ENCODE measurements around the gene PTK6. TPM values are rescaled to one million over a fixed set of nuclear protein-coding genes. Genes with fewer than 3 reads are reported as not detected.
A peak's percentile ranks its signal among the peaks of the same experiment; 100 is the strongest.

Gene PTK6
- total RNA-seq, 4 donors from 2014 or later = 0.11 TPM; not detected in 3

DNA sequence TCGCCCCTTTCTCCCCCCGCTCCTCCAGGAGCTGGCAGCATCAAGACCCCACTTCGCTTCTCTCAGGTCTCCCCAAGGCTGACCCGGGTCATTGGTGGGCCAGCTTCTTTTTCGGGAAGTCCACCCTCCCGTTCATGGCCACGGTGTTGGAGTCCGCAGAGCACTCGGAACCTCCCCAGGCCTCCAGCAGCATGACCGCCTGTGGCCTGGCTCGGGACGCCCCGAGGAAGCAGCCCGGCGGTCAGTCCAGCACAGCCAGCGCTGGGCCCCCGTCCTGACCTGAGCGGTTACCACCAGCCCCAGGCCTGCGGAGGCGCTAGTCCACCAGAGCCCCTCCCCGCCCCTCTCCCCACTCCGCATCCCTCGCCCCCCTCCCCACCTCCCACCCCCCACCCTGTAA lies 15.6 kb downstream of the PTK6 start:
- no peaks in the 10 kb centered on the region for H3K27me3 ChIP-seq
- peaks cover 0 to 4% of the 10 kb centered on the region in 2 donors for H3K36me3 ChIP-seq
- H3K4me3 ChIP-seq (replicated peaks in 1 of 3) = peak overlapping the region; percentile 66 to 94 (median 91)
- no peak overlapping the region for H3K27ac ChIP-seq
- TF ChIP-seq, protein P1, sequence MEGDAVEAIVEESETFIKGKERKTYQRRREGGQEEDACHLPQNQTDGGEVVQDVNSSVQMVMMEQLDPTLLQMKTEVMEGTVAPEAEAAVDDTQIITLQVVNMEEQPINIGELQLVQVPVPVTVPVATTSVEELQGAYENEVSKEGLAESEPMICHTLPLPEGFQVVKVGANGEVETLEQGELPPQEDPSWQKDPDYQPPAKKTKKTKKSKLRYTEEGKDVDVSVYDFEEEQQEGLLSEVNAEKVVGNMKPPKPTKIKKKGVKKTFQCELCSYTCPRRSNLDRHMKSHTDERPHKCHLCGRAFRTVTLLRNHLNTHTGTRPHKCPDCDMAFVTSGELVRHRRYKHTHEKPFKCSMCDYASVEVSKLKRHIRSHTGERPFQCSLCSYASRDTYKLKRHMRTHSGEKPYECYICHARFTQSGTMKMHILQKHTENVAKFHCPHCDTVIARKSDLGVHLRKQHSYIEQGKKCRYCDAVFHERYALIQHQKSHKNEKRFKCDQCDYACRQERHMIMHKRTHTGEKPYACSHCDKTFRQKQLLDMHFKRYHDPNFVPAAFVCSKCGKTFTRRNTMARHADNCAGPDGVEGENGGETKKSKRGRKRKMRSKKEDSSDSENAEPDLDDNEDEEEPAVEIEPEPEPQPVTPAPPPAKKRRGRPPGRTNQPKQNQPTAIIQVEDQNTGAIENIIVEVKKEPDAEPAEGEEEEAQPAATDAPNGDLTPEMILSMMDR (IDR thresholded peaks at IDR 0.05) = no peak
- TF ChIP-seq POLR2A (IDR thresholded peaks at IDR 0.05) = no peak
- no peaks in the 10 kb centered on the region for H3K9me3 ChIP-seq
- WGBS, 2 donors = 2 to 64% methylated on average over 6 to 11 of the region's 23 CpGs
- no peak for DNase-seq
- peaks cover 23 to 25% of the 10 kb centered on the region in 2 donors for H3K4me1 ChIP-seq
- intact Hi-C loops (cut with DNase I) = no loop called here

DNA sequence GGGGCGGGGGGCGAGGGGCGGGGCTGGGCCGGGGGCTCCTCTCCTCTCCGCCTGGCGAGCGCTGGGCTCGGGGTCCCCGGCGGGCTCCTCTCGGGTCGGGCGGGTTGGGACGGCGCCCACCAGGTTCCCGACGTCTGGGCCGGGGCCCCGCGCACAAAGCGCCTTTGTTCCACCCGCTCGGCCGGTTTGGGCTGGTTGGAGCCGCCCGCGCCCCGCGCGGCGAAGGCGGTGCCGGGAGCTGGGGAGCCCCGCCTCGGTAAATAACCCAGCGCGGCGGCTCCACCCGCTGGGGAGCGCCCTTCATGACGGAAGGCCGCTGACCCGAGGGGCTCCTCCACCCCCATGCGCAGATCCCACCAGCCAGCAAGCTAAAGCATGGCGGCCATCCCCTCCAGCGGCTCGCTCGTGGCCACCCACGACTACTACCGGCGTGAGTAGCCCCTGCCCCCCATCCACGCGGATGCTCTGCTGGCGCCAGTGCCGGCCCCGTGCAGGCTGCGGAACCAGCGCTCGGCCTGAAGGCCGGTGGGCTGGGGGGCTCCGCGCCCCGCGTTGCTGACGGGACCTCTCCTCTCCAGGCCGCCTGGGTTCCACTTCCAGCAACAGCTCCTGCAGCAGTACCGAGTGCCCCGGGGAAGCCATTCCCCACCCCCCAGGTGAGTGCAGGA lies 16.1 kb downstream of the PTK6 start:
- Histone ChIP-seq H3K9me3 (no peaks in the 10 kb centered on the region), H3K36me3 (peaks cover 0 to 4% of the 10 kb centered on the region in 2 donors), H3K4me3 (replicated peaks in 1 of 3) (peak overlapping the region; percentile 66 to 94 (median 91)), H3K4me1 (peaks cover 23 to 25% of the 10 kb centered on the region in 2 donors), H3K27me3 (no peaks in the 10 kb centered on the region), H3K27ac (peak overlapping the region; percentile 85 to 95 (median 92))
- intact Hi-C loops (cut with DNase I) = no loop called here
- WGBS, 2 donors = 10% methylated on average over 2 of the region's 68 CpGs; no CpG with 5 or more reads in 1 of the 2 donors
- TF ChIP-seq, protein P1 (IDR thresholded peaks at IDR 0.05) = peak in 1 of 6 experiments; percentile 5
- TF ChIP-seq POLR2A (IDR thresholded peaks at IDR 0.05) = no peak
- DNase-seq = peak; percentile 75 to 78

DNA sequence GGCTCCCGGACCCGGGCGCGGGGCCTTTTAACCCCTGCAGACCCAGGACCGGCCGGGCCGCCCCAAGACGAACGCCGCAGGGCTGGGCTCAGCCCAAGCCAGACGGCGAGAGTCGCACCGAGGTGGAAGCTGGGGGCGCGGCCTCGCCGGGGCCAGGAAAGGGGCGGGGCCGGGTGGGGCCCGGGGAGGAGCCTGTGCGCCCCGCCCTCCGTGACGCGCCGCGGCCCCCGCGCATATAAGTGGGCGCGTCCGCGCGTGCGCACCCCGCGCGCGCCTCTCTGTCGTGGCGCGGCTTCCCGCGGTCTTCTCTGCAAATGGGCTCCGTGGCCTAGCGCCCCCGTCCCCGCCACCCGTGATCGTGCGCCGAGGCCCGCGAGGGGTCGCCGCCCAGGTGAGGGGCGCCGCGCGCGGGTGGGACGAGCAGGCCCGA lies 16.7 kb downstream of the PTK6 start, which contains the start of gene PPDPF:
TSS of gene PPDPF (plus strand) at position 262 of the 430 bp plus-strand sequence. CDS start 544 bp downstream, outside the sequence.
- Histone ChIP-seq H3K27ac (peak within 1 kb of the TSS; percentile 85 to 95 (median 92)), H3K27me3 (no peaks in the 10 kb centered on the region), H3K9me3 (no peaks in the 10 kb centered on the region), H3K4me3 (replicated peaks in 1 of 3) (peak within 1 kb of the TSS; percentile 66 to 94 (median 91)), H3K4me1 (peaks cover 23 to 25% of the 10 kb centered on the region in 2 donors), H3K36me3 (peaks cover 0 to 4% of the 10 kb centered on the region in 2 donors)
- TF ChIP-seq, protein P1 (IDR thresholded peaks at IDR 0.05) = no peak
- peak; percentile 59 to 87 for TF ChIP-seq POLR2A (IDR thresholded peaks at IDR 0.05)
- WGBS, 2 donors = 0% methylated on average over 6 of the region's 64 CpGs; no CpG with 5 or more reads in 1 of the 2 donors
- DNase-seq = peak; percentile 72 to 77
- intact Hi-C loops (cut with DNase I) = no loop called here

DNA sequence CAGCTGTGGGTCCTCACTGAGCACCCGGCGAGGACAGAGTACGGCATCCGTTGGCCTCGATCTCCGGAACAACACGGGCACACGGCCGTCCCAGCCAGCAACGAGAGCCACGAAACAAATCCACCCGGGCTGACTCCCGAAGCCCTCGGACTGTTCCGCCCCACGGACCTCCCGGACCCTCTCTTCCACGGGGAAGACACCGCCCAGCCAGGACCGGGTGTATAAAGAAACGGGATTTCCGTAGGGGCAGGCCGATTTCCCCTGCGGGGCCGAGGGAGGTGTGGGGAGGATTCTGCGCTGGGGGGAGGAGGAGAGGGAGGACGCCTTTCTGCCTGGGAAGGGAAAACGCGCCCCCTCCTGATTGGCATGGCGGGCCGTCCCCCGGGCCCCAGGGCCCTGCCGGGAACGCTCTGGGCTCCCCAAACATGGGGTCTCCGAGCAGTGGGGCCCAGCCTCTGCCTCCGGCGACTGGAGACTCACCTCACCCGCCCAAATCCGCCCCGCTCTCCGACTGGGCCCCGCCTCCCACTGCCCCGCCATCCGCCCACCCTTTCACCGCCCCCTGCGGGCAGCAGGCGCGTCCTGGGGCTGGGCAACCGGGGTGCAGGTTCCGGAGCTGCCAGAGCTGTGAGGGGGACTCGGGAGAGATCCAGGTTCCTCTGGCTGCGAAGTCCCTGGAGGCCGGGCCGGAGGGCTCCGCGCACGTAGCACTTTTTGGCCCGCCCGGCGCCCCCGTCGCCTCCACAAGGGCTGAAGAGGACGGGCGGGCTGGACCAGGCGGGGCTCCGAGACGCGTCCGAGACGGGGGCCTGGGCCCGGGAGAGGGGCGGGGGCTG lies 17.3 kb downstream of the PTK6 start:
- no peaks in the 10 kb centered on the region for H3K9me3 ChIP-seq
- TF ChIP-seq POLR2A (IDR thresholded peaks at IDR 0.05) = no peak
- TF ChIP-seq, protein P1 (IDR thresholded peaks at IDR 0.05) = peak in 1 of 6 experiments; percentile 5
- no peaks in the 10 kb centered on the region for H3K27me3 ChIP-seq
- peak overlapping the region; percentile 85 to 95 (median 92) for H3K27ac ChIP-seq
- WGBS, 2 donors = 0 to 1% methylated on average over 13 to 23 of the region's 72 CpGs
- H3K4me3 ChIP-seq (replicated peaks in 1 of 3) = peak overlapping the region; percentile 43 to 94 (median 53)
- H3K4me1 ChIP-seq = peaks cover 23 to 25% of the 10 kb centered on the region in 2 donors
- DNase-seq = peak; percentile 47 to 62
- peaks cover 0 to 4% of the 10 kb centered on the region in 2 donors for H3K36me3 ChIP-seq
- intact Hi-C loops (cut with DNase I) = no loop called here
